ENCODE measurements around the gene COL26A1. TPM values are rescaled to one million over a fixed set of nuclear protein-coding genes. Genes with fewer than 3 reads are reported as not detected.
"Not testable (repeated sequence)": the region's sequence is repeated elsewhere in the genome, so short reads cannot be mapped to it uniquely, and the experiment has no call there.

The COL26A1 gene
- total RNA-seq, 2 experiments from 2014 or later = not detected

GRCh38 chr7:101470668-101471487 lies 108.2 kb downstream of the COL26A1 start:
- no peak overlapping the region for H3K27ac Mint-ChIP-seq
- CTCF ChIA-PET = interaction anchor here (1.4 kb wide), 1 partner anchor 59 kb away, joined by 3 read pairs; no protein-coding TSS in a partner anchor
- no peak for TF ChIP-seq CTCF (IDR thresholded peaks at IDR 0.05)
- no peaks in the 10 kb centered on the region for H3K9me3 Mint-ChIP-seq
- DNase-seq (no peak), ATAC-seq (no peak)
- no peak overlapping the region for H3K4me3 Mint-ChIP-seq
- POLR2A ChIA-PET = interaction anchor here (0.6 kb wide), 1 partner anchor 44 kb away, joined by 3 read pairs; no protein-coding TSS in a partner anchor
- no peaks in the 10 kb centered on the region for H3K27me3 Mint-ChIP-seq
- intact Hi-C loops (cut with micrococcal nuclease) = no loop called here
- no peaks in the 10 kb centered on the region for H3K36me3 Mint-ChIP-seq (ENCODE audit: low read depth)
- H3K4me1 Mint-ChIP-seq (ENCODE audit: low read depth) = peaks cover 2% of the 10 kb centered on the region

- Mint-ChIP-seq H3K9me3 (peaks cover 4% of the 10 kb centered on the region), H3K4me3 (no peak overlapping the region), H3K27ac (no peak overlapping the region), H3K4me1 (ENCODE audit: low read depth) (no peaks in the 10 kb centered on the region), H3K27me3 (peaks cover 2% of the 10 kb centered on the region), H3K36me3 (ENCODE audit: low read depth) (no peaks in the 10 kb centered on the region)
- no peak for ATAC-seq
- POLR2A ChIA-PET = interaction anchor here (0.6 kb wide), 1 partner anchor 27 kb away, joined by 3 read pairs; no protein-coding TSS in a partner anchor
- no peak for DNase-seq
- CTCF ChIA-PET = interaction anchor here (1.7 kb wide), 1 partner anchor 159 kb away, joined by 3 read pairs; no protein-coding TSS in a partner anchor
- intact Hi-C loops (cut with micrococcal nuclease) = no loop called here
- TF ChIP-seq CTCF (IDR thresholded peaks at IDR 0.05) = no peak
Measured at GRCh38 chr7:101474178-101474577, 111.5 kb downstream of the COL26A1 start.

- H3K27ac Mint-ChIP-seq; ATAC-seq; H3K4me3 Mint-ChIP-seq; DNase-seq; H3K4me1 Mint-ChIP-seq (ENCODE audit: low read depth); H3K27me3 Mint-ChIP-seq; H3K36me3 Mint-ChIP-seq (ENCODE audit: low read depth); intact Hi-C loops (cut with micrococcal nuclease); H3K9me3 Mint-ChIP-seq; CTCF ChIA-PET: not testable (repeated sequence)
- POLR2A ChIA-PET = interaction anchor here (0.6 kb wide), 1 partner anchor 210 kb away, joined by 4 read pairs; no protein-coding TSS in a partner anchor
Measured at GRCh38 chr7:101475691-101476090, 113.0 kb downstream of the COL26A1 start.

- ATAC-seq = no peak
- Mint-ChIP-seq H3K4me3 (no peak overlapping the region), H3K36me3 (ENCODE audit: low read depth) (no peaks in the 10 kb centered on the region), H3K9me3 (peaks cover 9% of the 10 kb centered on the region), H3K4me1 (ENCODE audit: low read depth) (no peaks in the 10 kb centered on the region), H3K27me3 (peaks cover 2% of the 10 kb centered on the region), H3K27ac (no peak overlapping the region)
- ChIA-PET CTCF (interaction anchor here (1.0 to 1.3 kb wide), 2 partner anchors 11 to 39 kb away, joined by 3 to 4 read pairs; no protein-coding TSS in a partner anchor), POLR2A (no interaction called here)
- intact Hi-C loops (cut with micrococcal nuclease) = no loop called here
- no peak for TF ChIP-seq CTCF (IDR thresholded peaks at IDR 0.05)
- DNase-seq = no peak
Measured at GRCh38 chr7:101479217-101479616, 116.5 kb downstream of the COL26A1 start.

GRCh38 chr7:101486056-101486432 lies 123.4 kb downstream of the COL26A1 start:
- H3K4me1 Mint-ChIP-seq (ENCODE audit: low read depth); H3K4me3 Mint-ChIP-seq; H3K27ac Mint-ChIP-seq; intact Hi-C loops (cut with micrococcal nuclease); H3K36me3 Mint-ChIP-seq (ENCODE audit: low read depth); DNase-seq; ATAC-seq; H3K27me3 Mint-ChIP-seq; CTCF ChIA-PET; H3K9me3 Mint-ChIP-seq: not testable (repeated sequence)
- POLR2A ChIA-PET = interaction anchor here (0.6 kb wide), 1 partner anchor 168 kb away, joined by 4 read pairs; no protein-coding TSS in a partner anchor

Data from activated CD8-positive, alpha-beta T cell treated with anti-CD3 and anti-CD28 coated beads for 36 hours (primary cell).